HL-60 (cell line): ENCODE results near the gene PRR33.

Experiments
- CTCF ChIP-seq: IDR thresholded peaks from one replicate; pipeline ENCODE4 v1.5.1; 2011; ENCODE audit warnings: low read length, control low read depth, inconsistent platforms; ENCODE audit not compliant: insufficient read depth
- GABPA ChIP-seq: IDR thresholded peaks from 2 replicates; pipeline ENCODE4 v1.6.1; 2012; ENCODE audit warnings: low read depth
- POLR2AphosphoS5 ChIP-seq: IDR thresholded peaks from 2 replicates; pipeline ENCODE4 v1.6.1; 2012; ENCODE audit warnings: low read depth
- REST ChIP-seq: IDR thresholded peaks from 2 replicates; pipeline ENCODE4 v1.6.1; 2012; ENCODE audit warnings: low read depth; ENCODE audit not compliant: insufficient replicate concordance
- SPI1 ChIP-seq: IDR thresholded peaks from 2 replicates; pipeline ENCODE4 v1.6.1; 2012; ENCODE audit warnings: low read depth, mild to moderate bottlenecking, borderline replicate concordance

- TF ChIP-seq REST (no peak), CTCF (no peak), POLR2AphosphoS5 (no peak), GABPA (no peak), SPI1 (no peak)
Observed at GRCh38 chr11:1931341-1932104, 39.8 kb upstream of the PRR33 start.
